ENCODE results near the gene DNAJB8.

DNA sequence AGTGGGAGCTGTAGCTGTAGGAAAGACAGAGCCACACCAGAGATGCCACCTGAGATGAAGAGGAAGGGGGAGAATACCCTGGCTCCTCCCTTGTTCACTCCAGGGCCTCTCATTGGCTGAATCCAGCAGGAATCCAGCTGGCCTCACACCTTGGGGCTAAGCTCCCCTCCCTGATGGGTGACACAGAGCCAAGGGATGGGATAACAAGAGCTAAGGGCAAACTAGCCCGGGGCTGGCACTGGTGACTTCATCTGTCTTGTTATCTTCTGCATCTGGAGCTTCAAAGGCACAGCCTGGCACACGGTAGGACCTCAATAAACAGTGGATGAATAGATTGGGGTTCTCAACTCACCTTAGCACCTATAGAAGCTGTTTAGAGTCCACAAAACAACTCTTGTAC is 40.1 kb upstream of the DNAJB8 start:
- TF ChIP-seq, protein P1, sequence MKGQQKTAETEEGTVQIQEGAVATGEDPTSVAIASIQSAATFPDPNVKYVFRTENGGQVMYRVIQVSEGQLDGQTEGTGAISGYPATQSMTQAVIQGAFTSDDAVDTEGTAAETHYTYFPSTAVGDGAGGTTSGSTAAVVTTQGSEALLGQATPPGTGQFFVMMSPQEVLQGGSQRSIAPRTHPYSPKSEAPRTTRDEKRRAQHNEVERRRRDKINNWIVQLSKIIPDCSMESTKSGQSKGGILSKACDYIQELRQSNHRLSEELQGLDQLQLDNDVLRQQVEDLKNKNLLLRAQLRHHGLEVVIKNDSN (IDR thresholded peaks at IDR 0.05) = no peak
- TF ChIP-seq RAD21 (IDR thresholded peaks at IDR 0.05; ENCODE audit: low read depth) (no peak), EGR1 (IDR thresholded peaks at IDR 0.05) (no peak), CREB1 (IDR thresholded peaks at IDR 0.05; ENCODE audit: low read depth) (no peak)

Data from Ishikawa (cell line).